Measurements from ENCODE around the gene GNB1.

GNB1 gene

DNA sequence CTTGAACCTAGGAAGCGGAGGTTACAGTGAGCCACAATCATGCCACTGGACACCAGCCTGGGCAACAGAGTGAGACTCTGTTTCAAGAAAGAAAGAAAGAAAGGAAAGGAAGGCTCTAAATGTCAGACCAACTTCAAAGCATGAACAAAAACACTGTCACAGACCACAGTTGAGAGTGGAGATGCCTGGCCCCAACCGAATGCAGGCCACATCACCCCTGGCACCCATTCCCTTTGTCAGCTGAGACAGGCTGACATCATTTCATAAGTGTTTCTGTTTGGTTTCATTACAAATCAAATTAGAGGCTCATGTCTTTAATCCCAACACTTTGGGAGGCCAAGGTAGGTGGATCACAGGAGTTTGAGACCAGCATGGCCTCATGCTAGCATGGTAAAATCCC lies 84.0 kb downstream of the GNB1 start:
- Histone ChIP-seq H4K20me1 (ENCODE audit: insufficient read depth, low read length) (no peaks in the 10 kb centered on the region), H3K36me3 (ENCODE audit: insufficient read depth, low read length) (peaks cover 87% of the 10 kb centered on the region), H3K27me3 (ENCODE audit: insufficient read depth, low read length) (no peaks in the 10 kb centered on the region), H3K9ac (ENCODE audit: low read length) (no peak overlapping the region), H3K27ac (ENCODE audit: low read depth, low read length, poor library complexity, severe bottlenecking) (no peak overlapping the region), H3K9me3 (ENCODE audit: low read length) (no peaks in the 10 kb centered on the region), H3K79me2 (ENCODE audit: insufficient read depth, low read length) (no peaks in the 10 kb centered on the region; the same call in 1 of the 2 replicates), H2AFZ (ENCODE audit: low read length) (no peak overlapping the region), H3K4me3 (ENCODE audit: low read depth, low read length, poor library complexity, severe bottlenecking) (no peak overlapping the region), H3F3A (ENCODE audit: insufficient read depth, low read length) (peaks cover 3% of the 10 kb centered on the region; the same call in 1 of the 2 replicates), H3K4me1 (ENCODE audit: insufficient read depth, low read length, severe bottlenecking) (peaks cover 17% of the 10 kb centered on the region), H3K4me2 (ENCODE audit: low read length) (no peak overlapping the region), H3K9me2 (ENCODE audit: low read depth, low read length) (no peaks in the 10 kb centered on the region)
- no peak for TF ChIP-seq EZH2 (IDR thresholded peaks at IDR 0.05; ENCODE audit: borderline replicate concordance, low read length)
- TF ChIP-seq, protein P1, sequence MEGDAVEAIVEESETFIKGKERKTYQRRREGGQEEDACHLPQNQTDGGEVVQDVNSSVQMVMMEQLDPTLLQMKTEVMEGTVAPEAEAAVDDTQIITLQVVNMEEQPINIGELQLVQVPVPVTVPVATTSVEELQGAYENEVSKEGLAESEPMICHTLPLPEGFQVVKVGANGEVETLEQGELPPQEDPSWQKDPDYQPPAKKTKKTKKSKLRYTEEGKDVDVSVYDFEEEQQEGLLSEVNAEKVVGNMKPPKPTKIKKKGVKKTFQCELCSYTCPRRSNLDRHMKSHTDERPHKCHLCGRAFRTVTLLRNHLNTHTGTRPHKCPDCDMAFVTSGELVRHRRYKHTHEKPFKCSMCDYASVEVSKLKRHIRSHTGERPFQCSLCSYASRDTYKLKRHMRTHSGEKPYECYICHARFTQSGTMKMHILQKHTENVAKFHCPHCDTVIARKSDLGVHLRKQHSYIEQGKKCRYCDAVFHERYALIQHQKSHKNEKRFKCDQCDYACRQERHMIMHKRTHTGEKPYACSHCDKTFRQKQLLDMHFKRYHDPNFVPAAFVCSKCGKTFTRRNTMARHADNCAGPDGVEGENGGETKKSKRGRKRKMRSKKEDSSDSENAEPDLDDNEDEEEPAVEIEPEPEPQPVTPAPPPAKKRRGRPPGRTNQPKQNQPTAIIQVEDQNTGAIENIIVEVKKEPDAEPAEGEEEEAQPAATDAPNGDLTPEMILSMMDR (IDR thresholded peaks at IDR 0.05; ENCODE audit: low read length) = no peak

DNA sequence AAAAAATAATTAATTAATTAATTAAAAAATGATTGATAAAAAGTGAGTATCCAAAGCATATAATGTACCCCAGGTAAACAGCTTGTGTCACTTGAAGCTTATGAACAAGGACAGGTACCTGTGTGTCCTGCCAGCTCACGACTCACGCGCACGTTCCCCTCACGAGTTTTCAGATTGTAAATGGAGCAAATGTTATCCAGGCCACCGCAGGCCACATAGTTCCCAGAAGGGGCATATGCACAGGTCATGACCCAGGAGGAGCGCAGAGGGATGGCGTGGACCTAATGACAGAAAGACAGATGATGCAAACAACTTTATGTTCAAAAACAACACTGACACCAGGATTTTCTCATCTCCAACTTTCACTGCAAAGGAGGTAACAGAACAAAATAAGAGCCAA lies 86.6 kb downstream of the GNB1 start:
- H3K79me2 ChIP-seq (ENCODE audit: insufficient read depth, low read length) = peaks cover 10% of the 10 kb centered on the region
- H3K27ac ChIP-seq (ENCODE audit: low read depth, low read length, poor library complexity, severe bottlenecking) = no peak overlapping the region
- peaks cover 10% of the 10 kb centered on the region; the same call in 1 of the 2 replicates for H3F3A ChIP-seq (ENCODE audit: insufficient read depth, low read length)
- no peak overlapping the region for H2AFZ ChIP-seq (ENCODE audit: low read length)
- H3K9me3 ChIP-seq (ENCODE audit: low read length) = no peaks in the 10 kb centered on the region
- no peaks in the 10 kb centered on the region for H4K20me1 ChIP-seq (ENCODE audit: insufficient read depth, low read length)
- no peak for TF ChIP-seq EZH2 (IDR thresholded peaks at IDR 0.05; ENCODE audit: borderline replicate concordance, low read length)
- TF ChIP-seq, protein P1 (IDR thresholded peaks at IDR 0.05; ENCODE audit: low read length) = no peak
- H3K36me3 ChIP-seq (ENCODE audit: insufficient read depth, low read length) = peaks cover 80% of the 10 kb centered on the region
- H3K27me3 ChIP-seq (ENCODE audit: insufficient read depth, low read length) = no peaks in the 10 kb centered on the region
- H3K4me3 ChIP-seq (ENCODE audit: low read depth, low read length, poor library complexity, severe bottlenecking) = no peak overlapping the region
- H3K4me1 ChIP-seq (ENCODE audit: insufficient read depth, low read length, severe bottlenecking) = peaks cover 43% of the 10 kb centered on the region
- no peaks in the 10 kb centered on the region for H3K9me2 ChIP-seq (ENCODE audit: low read depth, low read length)
- no peak overlapping the region for H3K9ac ChIP-seq (ENCODE audit: low read length)
- H3K4me2 ChIP-seq (ENCODE audit: low read length) = no peak overlapping the region

DNA sequence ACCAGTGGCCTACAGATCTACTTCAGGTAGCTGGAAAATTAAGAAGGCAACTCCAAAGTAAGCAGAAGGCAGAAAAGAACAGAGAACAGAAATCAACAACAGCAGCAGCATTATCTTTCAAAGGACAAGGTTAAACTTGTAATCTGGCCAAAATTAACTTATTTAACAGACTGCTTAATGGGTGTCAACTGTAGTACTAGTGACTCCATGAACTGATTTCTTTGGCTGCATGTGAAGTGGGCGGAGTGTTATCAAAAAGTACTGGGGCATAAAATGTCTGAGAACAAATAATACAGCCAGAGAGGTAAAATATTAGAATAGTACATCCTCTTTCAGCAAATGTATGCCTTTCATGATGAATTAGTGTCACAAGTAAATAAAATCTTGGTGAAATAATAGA lies 88.0 kb downstream of the GNB1 start:
- no peak overlapping the region for H3K9ac ChIP-seq (ENCODE audit: low read length)
- H3K27me3 ChIP-seq (ENCODE audit: insufficient read depth, low read length) = no peaks in the 10 kb centered on the region
- peaks cover 54% of the 10 kb centered on the region for H3K4me1 ChIP-seq (ENCODE audit: insufficient read depth, low read length, severe bottlenecking)
- no peak overlapping the region for H3K4me2 ChIP-seq (ENCODE audit: low read length)
- H3K9me3 ChIP-seq (ENCODE audit: low read length) = no peaks in the 10 kb centered on the region
- H3K36me3 ChIP-seq (ENCODE audit: insufficient read depth, low read length) = peaks cover 81% of the 10 kb centered on the region
- H4K20me1 ChIP-seq (ENCODE audit: insufficient read depth, low read length) = no peaks in the 10 kb centered on the region
- no peak overlapping the region for H2AFZ ChIP-seq (ENCODE audit: low read length)
- no peak for TF ChIP-seq EZH2 (IDR thresholded peaks at IDR 0.05; ENCODE audit: borderline replicate concordance, low read length)
- TF ChIP-seq, protein P1 (IDR thresholded peaks at IDR 0.05; ENCODE audit: low read length) = no peak
- H3K79me2 ChIP-seq (ENCODE audit: insufficient read depth, low read length) = peaks cover 10% of the 10 kb centered on the region
- H3K27ac ChIP-seq (ENCODE audit: low read depth, low read length, poor library complexity, severe bottlenecking) = peak overlapping the region; percentile 93
- no peaks in the 10 kb centered on the region for H3K9me2 ChIP-seq (ENCODE audit: low read depth, low read length)
- no peak overlapping the region for H3K4me3 ChIP-seq (ENCODE audit: low read depth, low read length, poor library complexity, severe bottlenecking)
- H3F3A ChIP-seq (ENCODE audit: insufficient read depth, low read length) = peaks cover 10% of the 10 kb centered on the region; the same call in 1 of the 2 replicates
